A549 treated with ZK216348 at 1 μM for 4 hours (cell line): ENCODE measurements around the gene GFI1B. TPM values are rescaled to one million over a fixed set of nuclear protein-coding genes. Genes with fewer than 3 reads are reported as not detected.

Source experiments
- total RNA-seq: library from RNA; stranded (reverse); fragments of 200-300 nt; extraction: Qiagen RNA extraction; gene quantifications from 5 replicates; pipeline ENCODE4 v1.2.3, GENCODE V29; 2022; ENCODE audit warnings: low read depth

GFI1B gene
- total RNA-seq, result not detected in 5 replicates

GRCh38 chr9:132978451-132979131 is at the start of gene GFI1B:
Gene GFI1B (plus strand): TSS chr9:132978694. CDS start chr9:132986679, 7,985 bp downstream.

GRCh38 chr9:132944294-132945185 is 34.0 kb upstream of the GFI1B start, which contains the start of gene TSC1:
Gene TSC1 (minus strand): TSS chr9:132944616. CDS start chr9:132928872, 15,744 bp downstream.

GRCh38 chr9:133030317-133031129 is 52.0 kb downstream of the GFI1B start, which contains the start of gene GTF3C5:
Gene GTF3C5 (plus strand): TSS chr9:133030997. CDS start chr9:133031012, 15 bp downstream.

Other genes with a start within 250 kb of the GFI1B start
- 0.43 to 1.4 TPM (median 1.2 TPM) in 5 replicates for gene AK8, start 100.4 kb upstream of the GFI1B start, total RNA-seq
- 4.0 to 6.2 TPM (median 4.3 TPM) in 5 replicates for gene SPACA9, start 99.8 kb upstream of the GFI1B start, total RNA-seq
- gene TSC1, start 34.1 kb upstream of the GFI1B start, total RNA-seq, result 15.1 to 18.5 TPM (median 17.3 TPM) in 5 replicates
- 50.2 to 70.4 TPM (median 67.7 TPM) in 5 replicates for gene GTF3C5, start 52.3 kb downstream of the GFI1B start, total RNA-seq
- 0.51 to 1.3 TPM (median 0.83 TPM) in 5 replicates for gene CEL, start 83.3 kb downstream of the GFI1B start, total RNA-seq
- 19.2 to 29.0 TPM (median 26.7 TPM) in 5 replicates for gene RALGDS, start 142.5 kb downstream of the GFI1B start, total RNA-seq
- gene GBGT1, start 185.2 kb downstream of the GFI1B start, total RNA-seq, result 1.5 to 3.0 TPM (median 2.2 TPM) in 5 replicates
- gene OBP2B, start 230.6 kb downstream of the GFI1B start, total RNA-seq, result not detected in 5 replicates